HepG2 (cell line): ENCODE data around the gene FAM219B. TPM values are rescaled to one million over a fixed set of nuclear protein-coding genes. Genes with fewer than 3 reads are reported as not detected.
A peak's percentile ranks its signal among the peaks of the same experiment; 100 is the strongest.

Source experiments
- ATF1 ChIP-seq: IDR thresholded peaks from 2 replicates; pipeline ENCODE4 v1.6.1; 2016; ENCODE audit warnings: mild to moderate bottlenecking, control low read depth
- ELF3 ChIP-seq: IDR thresholded peaks from 2 replicates; pipeline ENCODE4 v1.6.1; 2016; ENCODE audit warnings: missing genetic modification reagents, missing compliant biosample characterization
- HMG20B ChIP-seq: conservative IDR thresholded peaks from 2 replicates; pipeline ENCODE4 v1.6.1; 2016; ENCODE audit warnings: missing genetic modification reagents, missing compliant biosample characterization
- KAT8 ChIP-seq: IDR thresholded peaks from 2 replicates; pipeline ENCODE4 v1.6.1; 2016; ENCODE audit warnings: missing genetic modification reagents, missing compliant biosample characterization
- KMT2B ChIP-seq: IDR thresholded peaks from 2 replicates; pipeline ENCODE4 v1.6.1; 2016; ENCODE audit warnings: missing genetic modification reagents, missing compliant biosample characterization
- LCORL ChIP-seq, 2 experiments: fragments of 450-650 bp in 1 of 2; sonication (generic) in 1 of 2; formaldehyde crosslinking in 1 of 2; IDR thresholded peaks; 2 replicates each; pipeline versions ENCODE4 v1.5.0 to v1.6.1; 2017 to 2020; ENCODE audit warnings: antibody characterized with exemption in 1 of 2, missing genetic modification reagents in 1 of 2
- SP4 ChIP-seq: sonication (generic); formaldehyde crosslinking; IDR thresholded peaks from 2 replicates; pipeline ENCODE4 v1.8.1; 2023; ENCODE audit warnings: mild to moderate bottlenecking, missing genetic modification reagents
- ZBTB20 ChIP-seq: sonication (generic); formaldehyde crosslinking; IDR thresholded peaks from 2 replicates; pipeline ENCODE4 v1.8.1; 2023; ENCODE audit warnings: missing genetic modification reagents, low read depth, mild to moderate bottlenecking, borderline replicate concordance
- ZFX ChIP-seq: sonication (generic); formaldehyde crosslinking; IDR thresholded peaks from 2 replicates; pipeline ENCODE4 v1.4.0; 2020; ENCODE audit warnings: mild to moderate bottlenecking, low read depth, missing genetic modification reagents, moderate library complexity
- ZNF547 ChIP-seq: sonication (generic); formaldehyde crosslinking; IDR thresholded peaks from 2 replicates; pipeline ENCODE4 v1.5.1; 2020; ENCODE audit warnings: mild to moderate bottlenecking, missing genetic modification reagents
- ZNF550 ChIP-seq: sonication (generic); formaldehyde crosslinking; IDR thresholded peaks from 2 replicates; pipeline ENCODE4 v1.4.0; 2020; ENCODE audit warnings: mild to moderate bottlenecking, missing genetic modification reagents, borderline replicate concordance
- ZNF569 ChIP-seq: sonication (generic); formaldehyde crosslinking; IDR thresholded peaks from 2 replicates; pipeline ENCODE4 v1.5.0; 2020; ENCODE audit warnings: mild to moderate bottlenecking, missing genetic modification reagents, moderate library complexity, borderline replicate concordance
- polyA plus RNA-seq, 8 experiments: library from polyadenylated mRNA; depleted of rRNA in 3 of 8; stranded (reverse) in 7 of 8; unstranded in 1 of 8; fragments of >200 nt; fragmentation: Illumina TruSeq in 4 of 8; extraction: Trizol in 4 of 8; gene quantifications; 2 replicates each; pipeline versions ENCODE4 v1.2.1 to v1.2.3, GENCODE V29; 2011 to 2016; ENCODE audit warnings: low read depth in 4 of 8, missing spikeins in 1 of 8, mixed read lengths in 1 of 8; ENCODE audit not compliant: insufficient read depth in 1 of 8
- total RNA-seq, 5 experiments: library from RNA; depleted of rRNA; stranded (reverse); fragments of >200 nt; fragmentation: Illumina TruSeq; extraction: Trizol; gene quantifications; 2 replicates each; pipeline ENCODE4 v1.2.3, GENCODE V29; 2016; ENCODE audit warnings: low read depth in 1 of 5
- TF ChIP-seq, protein P1 (sequence below): sonication (generic); formaldehyde crosslinking; IDR thresholded peaks from 2 replicates; pipeline ENCODE4 v1.8.0; 2022; ENCODE audit warnings: missing genetic modification reagents, mild to moderate bottlenecking, borderline replicate concordance
- TF ChIP-seq, protein P2 (sequence below): sonication (generic); formaldehyde crosslinking; IDR thresholded peaks from 2 replicates; pipeline ENCODE4 v1.4.0; 2020; ENCODE audit warnings: low read depth, missing genetic modification reagents
- TF ChIP-seq, protein P3 (sequence below): IDR thresholded peaks from 2 replicates; pipeline ENCODE4 v1.6.1; 2018; ENCODE audit warnings: missing genetic modification reagents
- TF ChIP-seq, protein P4 (sequence below): sonication (generic); formaldehyde crosslinking; IDR thresholded peaks from 2 replicates; pipeline ENCODE4 v1.4.0; 2020; ENCODE audit warnings: missing genetic modification reagents

Gene FAM219B
- total and polyA plus RNA-seq, 2 of the 13 experiments (the other 11 are each of a cell fraction or from before 2014, with no cell fraction given) = 36.6 to 50.2 TPM

DNA sequence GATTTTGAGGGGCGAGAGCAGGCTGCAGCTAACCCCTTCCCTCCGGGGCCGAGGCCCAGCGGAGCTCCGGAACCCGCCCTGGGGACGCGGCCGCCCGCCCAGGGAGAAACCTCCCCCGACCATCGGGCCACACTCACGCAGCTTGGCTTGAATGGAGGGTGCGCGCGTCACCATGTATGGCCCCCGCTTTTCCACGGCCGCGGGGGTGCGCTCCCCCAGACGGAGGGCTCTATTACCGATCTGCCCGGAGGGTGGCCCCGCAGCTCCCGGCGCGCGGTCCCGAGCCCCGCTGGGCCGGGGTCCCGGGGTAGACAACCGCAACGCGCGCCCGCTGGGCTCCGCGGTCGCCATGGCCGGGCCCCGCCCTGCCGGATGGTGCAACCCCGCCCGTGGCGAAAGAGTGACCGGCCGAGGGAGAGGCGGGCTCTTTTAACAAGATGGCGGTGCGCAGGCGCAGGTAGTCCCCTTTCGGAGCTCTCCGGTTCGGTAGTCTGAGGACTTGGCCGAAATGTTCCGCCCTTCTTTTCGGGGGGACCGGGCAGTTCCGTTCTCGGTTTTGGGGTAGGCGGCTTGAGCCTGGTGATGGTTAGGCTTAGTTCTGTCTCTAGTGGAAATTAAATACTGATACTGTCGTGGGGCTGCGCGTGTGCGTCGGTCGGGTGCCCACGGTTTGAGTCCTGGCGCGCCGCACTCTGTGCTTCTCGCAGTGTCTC lies at the start of gene FAM219B (continued):
- TF ChIP-seq SP4 (CRISPR knock-in tag) (peak; percentile 67), ELF3 (CRISPR knock-in tag) (peak; percentile 30), ZNF547 (CRISPR knock-in tag) (peak; percentile 81; the same call in 1 of the 2 replicates), ZBTB20 (CRISPR knock-in tag) (peak; percentile 55), ATF1 (CRISPR knock-in tag) (no peak), ZNF550 (CRISPR knock-in tag) (0 out of 2 replicates have a peak, but pooled peaks have one; percentile 40), HMG20B (CRISPR knock-in tag) (0 out of 2 replicates have a peak, but pooled peaks have one; percentile 6), ZFX (CRISPR knock-in tag) (peak; percentile 83), ZNF569 (CRISPR knock-in tag) (0 out of 2 replicates have a peak, but pooled peaks have one; percentile 70), KAT8 (CRISPR knock-in tag) (peak; percentile 53; the same call in 1 of the 2 replicates), LCORL (IDR thresholded peaks at IDR 0.05) (no peak), LCORL (CRISPR knock-in tag; IDR thresholded peaks at IDR 0.05) (peak; percentile 55; the same call in 1 of the 2 replicates), KMT2B (CRISPR knock-in tag) (peak; percentile 70; the same call in 1 of the 2 replicates)
- TF ChIP-seq, protein P1, sequence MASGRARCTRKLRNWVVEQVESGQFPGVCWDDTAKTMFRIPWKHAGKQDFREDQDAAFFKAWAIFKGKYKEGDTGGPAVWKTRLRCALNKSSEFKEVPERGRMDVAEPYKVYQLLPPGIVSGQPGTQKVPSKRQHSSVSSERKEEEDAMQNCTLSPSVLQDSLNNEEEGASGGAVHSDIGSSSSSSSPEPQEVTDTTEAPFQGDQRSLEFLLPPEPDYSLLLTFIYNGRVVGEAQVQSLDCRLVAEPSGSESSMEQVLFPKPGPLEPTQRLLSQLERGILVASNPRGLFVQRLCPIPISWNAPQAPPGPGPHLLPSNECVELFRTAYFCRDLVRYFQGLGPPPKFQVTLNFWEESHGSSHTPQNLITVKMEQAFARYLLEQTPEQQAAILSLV (CRISPR knock-in tag) = 0 out of 2 replicates have a peak, but pooled peaks have one; percentile 37
- TF ChIP-seq, protein P2, sequence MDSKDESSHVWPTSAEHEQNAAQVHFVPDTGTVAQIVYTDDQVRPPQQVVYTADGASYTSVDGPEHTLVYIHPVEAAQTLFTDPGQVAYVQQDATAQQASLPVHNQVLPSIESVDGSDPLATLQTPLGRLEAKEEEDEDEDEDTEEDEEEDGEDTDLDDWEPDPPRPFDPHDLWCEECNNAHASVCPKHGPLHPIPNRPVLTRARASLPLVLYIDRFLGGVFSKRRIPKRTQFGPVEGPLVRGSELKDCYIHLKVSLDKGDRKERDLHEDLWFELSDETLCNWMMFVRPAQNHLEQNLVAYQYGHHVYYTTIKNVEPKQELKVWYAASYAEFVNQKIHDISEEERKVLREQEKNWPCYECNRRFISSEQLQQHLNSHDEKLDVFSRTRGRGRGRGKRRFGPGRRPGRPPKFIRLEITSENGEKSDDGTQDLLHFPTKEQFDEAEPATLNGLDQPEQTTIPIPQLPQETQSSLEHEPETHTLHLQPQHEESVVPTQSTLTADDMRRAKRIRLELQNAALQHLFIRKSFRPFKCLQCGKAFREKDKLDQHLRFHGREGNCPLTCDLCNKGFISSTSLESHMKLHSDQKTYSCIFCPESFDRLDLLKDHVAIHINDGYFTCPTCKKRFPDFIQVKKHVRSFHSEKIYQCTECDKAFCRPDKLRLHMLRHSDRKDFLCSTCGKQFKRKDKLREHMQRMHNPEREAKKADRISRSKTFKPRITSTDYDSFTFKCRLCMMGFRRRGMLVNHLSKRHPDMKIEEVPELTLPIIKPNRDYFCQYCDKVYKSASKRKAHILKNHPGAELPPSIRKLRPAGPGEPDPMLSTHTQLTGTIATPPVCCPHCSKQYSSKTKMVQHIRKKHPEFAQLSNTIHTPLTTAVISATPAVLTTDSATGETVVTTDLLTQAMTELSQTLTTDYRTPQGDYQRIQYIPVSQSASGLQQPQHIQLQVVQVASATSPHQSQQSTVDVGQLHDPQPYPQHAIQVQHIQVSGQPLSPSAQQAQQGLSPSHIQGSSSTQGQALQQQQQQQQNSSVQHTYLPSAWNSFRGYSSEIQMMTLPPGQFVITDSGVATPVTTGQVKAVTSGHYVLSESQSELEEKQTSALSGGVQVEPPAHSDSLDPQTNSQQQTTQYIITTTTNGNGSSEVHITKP (CRISPR knock-in tag) = peak; percentile 16; the same call in 1 of the 2 replicates
- TF ChIP-seq, protein P3, sequence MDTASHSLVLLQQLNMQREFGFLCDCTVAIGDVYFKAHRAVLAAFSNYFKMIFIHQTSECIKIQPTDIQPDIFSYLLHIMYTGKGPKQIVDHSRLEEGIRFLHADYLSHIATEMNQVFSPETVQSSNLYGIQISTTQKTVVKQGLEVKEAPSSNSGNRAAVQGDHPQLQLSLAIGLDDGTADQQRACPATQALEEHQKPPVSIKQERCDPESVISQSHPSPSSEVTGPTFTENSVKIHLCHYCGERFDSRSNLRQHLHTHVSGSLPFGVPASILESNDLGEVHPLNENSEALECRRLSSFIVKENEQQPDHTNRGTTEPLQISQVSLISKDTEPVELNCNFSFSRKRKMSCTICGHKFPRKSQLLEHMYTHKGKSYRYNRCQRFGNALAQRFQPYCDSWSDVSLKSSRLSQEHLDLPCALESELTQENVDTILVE = 0 out of 2 replicates have a peak, but pooled peaks have one; percentile 40
- TF ChIP-seq, protein P4, sequence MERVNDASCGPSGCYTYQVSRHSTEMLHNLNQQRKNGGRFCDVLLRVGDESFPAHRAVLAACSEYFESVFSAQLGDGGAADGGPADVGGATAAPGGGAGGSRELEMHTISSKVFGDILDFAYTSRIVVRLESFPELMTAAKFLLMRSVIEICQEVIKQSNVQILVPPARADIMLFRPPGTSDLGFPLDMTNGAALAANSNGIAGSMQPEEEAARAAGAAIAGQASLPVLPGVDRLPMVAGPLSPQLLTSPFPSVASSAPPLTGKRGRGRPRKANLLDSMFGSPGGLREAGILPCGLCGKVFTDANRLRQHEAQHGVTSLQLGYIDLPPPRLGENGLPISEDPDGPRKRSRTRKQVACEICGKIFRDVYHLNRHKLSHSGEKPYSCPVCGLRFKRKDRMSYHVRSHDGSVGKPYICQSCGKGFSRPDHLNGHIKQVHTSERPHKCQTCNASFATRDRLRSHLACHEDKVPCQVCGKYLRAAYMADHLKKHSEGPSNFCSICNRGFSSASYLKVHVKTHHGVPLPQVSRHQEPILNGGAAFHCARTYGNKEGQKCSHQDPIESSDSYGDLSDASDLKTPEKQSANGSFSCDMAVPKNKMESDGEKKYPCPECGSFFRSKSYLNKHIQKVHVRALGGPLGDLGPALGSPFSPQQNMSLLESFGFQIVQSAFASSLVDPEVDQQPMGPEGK (CRISPR knock-in tag) = peak; percentile 96
